ENCODE results near the gene CHAD.
"Not testable (repeated sequence)": the region's sequence is repeated elsewhere in the genome, so short reads cannot be mapped to it uniquely, and the experiment has no call there.

The CHAD gene

GRCh38 chr17:50424996-50425681 is 43.5 kb downstream of the CHAD start:
- Histone ChIP-seq H3K27me3 (ENCODE audit: control insufficient read depth, insufficient read depth, low read length) (peaks cover 5% of the 10 kb centered on the region; the same call in 1 of the 2 replicates), H3K4me1 (ENCODE audit: control insufficient read depth, insufficient read depth, low read length) (peaks cover 14% of the 10 kb centered on the region), H3K4me3 (ENCODE audit: low read depth, low read length) (peak overlapping the region; percentile 76; the same call in 1 of the 2 replicates), H3K36me3 (ENCODE audit: control insufficient read depth, insufficient read depth, low read length) (no peaks in the 10 kb centered on the region), H3K9ac (ENCODE audit: low read depth, low read length) (no peak overlapping the region), H3K27ac (ENCODE audit: low read depth, low read length) (no peak overlapping the region), H3K9me3 (ENCODE audit: control insufficient read depth, insufficient read depth, low read length) (no peaks in the 10 kb centered on the region)

- Histone ChIP-seq H3K4me1 (ENCODE audit: control insufficient read depth, insufficient read depth, low read length) (peaks cover 14% of the 10 kb centered on the region), H3K4me3 (ENCODE audit: low read depth, low read length) (no peak overlapping the region)
Observed at GRCh38 chr17:50424246-50424995, 44.3 kb downstream of the CHAD start.

DNA sequence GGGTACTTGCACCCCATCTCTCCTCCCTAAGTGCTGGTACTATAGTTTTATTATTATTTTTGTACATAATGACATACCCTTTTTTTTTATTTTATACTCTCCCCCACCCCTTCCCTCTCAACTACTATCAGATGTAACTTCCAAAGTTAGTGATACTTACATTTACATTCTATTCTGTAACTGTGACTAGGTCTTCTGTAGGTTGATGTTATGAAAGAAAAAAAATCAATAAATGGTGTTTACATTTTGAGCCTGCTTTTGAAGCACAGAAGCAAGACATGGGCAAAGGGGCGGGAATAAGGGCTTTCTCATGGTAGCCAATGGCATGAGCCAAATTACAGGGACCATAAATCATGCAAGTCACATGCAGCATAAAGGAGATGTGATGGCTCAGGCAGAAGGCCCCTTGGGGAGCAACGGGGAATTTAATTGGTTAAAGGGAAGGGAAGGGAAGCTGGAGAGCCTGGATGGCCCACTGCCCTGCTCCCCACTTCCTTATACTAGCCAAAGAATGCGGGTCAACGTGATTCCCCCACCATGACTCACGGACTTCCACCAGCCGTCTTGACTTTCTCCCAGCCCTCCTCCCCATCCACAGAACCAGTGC is 45.0 kb downstream of the CHAD start:
- no peak overlapping the region for H3K27ac ChIP-seq (ENCODE audit: low read depth, low read length)
- peaks cover 14% of the 10 kb centered on the region for H3K4me1 ChIP-seq (ENCODE audit: control insufficient read depth, insufficient read depth, low read length)
- H3K27me3 ChIP-seq (ENCODE audit: control insufficient read depth, insufficient read depth, low read length) = peaks cover 5% of the 10 kb centered on the region; the same call in 1 of the 2 replicates
- no peaks in the 10 kb centered on the region for H3K36me3 ChIP-seq (ENCODE audit: control insufficient read depth, insufficient read depth, low read length)
- H3K9ac ChIP-seq (ENCODE audit: low read depth, low read length) = no peak overlapping the region
- no peaks in the 10 kb centered on the region for H3K9me3 ChIP-seq (ENCODE audit: control insufficient read depth, insufficient read depth, low read length)
- H3K4me3 ChIP-seq (ENCODE audit: low read depth, low read length) = no peak overlapping the region

More at GRCh38 chr17:50424246-50424995, 44.3 kb downstream of the CHAD start:
- H3K9me3 ChIP-seq (ENCODE audit: control insufficient read depth, insufficient read depth, low read length) = no peaks in the 10 kb centered on the region
- H3K36me3 ChIP-seq (ENCODE audit: control insufficient read depth, insufficient read depth, low read length) = no peaks in the 10 kb centered on the region
- no peak overlapping the region for H3K27ac ChIP-seq (ENCODE audit: low read depth, low read length)
- peaks cover 5% of the 10 kb centered on the region; the same call in 1 of the 2 replicates for H3K27me3 ChIP-seq (ENCODE audit: control insufficient read depth, insufficient read depth, low read length)
- H3K9ac ChIP-seq (ENCODE audit: low read depth, low read length) = no peak overlapping the region

GRCh38 chr17:50422738-50423137 is 45.9 kb downstream of the CHAD start:
- H3K27ac ChIP-seq (ENCODE audit: low read depth, low read length) = no peak overlapping the region

DNA sequence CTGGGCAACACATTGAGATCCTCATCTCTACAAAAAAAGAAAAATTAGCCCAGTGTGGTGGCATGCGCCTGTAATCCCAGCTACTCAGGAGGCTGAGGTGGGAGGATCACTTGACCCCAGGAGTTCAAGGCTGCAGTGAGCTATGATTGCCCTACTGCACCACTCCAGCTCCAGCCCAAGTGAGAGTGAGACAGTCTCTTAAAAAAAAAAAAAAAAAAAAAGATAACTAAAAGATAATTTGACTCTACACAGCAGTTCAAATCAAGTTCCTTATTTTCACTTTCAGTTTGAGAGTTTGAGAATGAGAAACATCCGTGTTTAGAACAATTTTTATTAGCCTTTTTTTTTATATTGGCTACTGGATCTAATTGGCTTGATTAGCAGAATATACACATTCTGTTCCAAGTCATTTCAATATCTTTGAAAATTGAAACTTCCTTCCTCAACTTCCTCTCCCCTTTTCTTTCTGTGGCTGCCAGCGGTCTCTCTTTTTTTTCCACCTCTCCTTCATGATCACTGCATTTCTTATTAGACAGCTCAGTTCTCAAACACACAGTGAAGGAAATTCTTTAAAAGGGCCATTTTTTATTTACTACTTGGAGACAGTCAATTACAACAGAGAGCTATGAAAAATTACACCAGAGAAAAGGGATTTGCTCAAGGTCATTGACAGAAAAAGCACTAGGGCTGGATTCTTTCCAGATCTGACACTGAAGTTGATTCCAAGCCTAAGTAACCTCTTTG is 47.2 kb downstream of the CHAD start:
- H3K4me1 ChIP-seq (ENCODE audit: control insufficient read depth, insufficient read depth, low read length) = peaks cover 4% of the 10 kb centered on the region
- peaks cover 5% of the 10 kb centered on the region; the same call in 1 of the 2 replicates for H3K27me3 ChIP-seq (ENCODE audit: control insufficient read depth, insufficient read depth, low read length)
- H3K9me3 ChIP-seq (ENCODE audit: control insufficient read depth, insufficient read depth, low read length) = no peaks in the 10 kb centered on the region
- no peak overlapping the region for H3K27ac ChIP-seq (ENCODE audit: low read depth, low read length)
- no peaks in the 10 kb centered on the region for H3K36me3 ChIP-seq (ENCODE audit: control insufficient read depth, insufficient read depth, low read length)
- no peak overlapping the region for H3K4me3 ChIP-seq (ENCODE audit: low read depth, low read length)
- no peak overlapping the region for H3K9ac ChIP-seq (ENCODE audit: low read depth, low read length)

More at GRCh38 chr17:50422738-50423137, 45.9 kb downstream of the CHAD start:
- peaks cover 5% of the 10 kb centered on the region; the same call in 1 of the 2 replicates for H3K27me3 ChIP-seq (ENCODE audit: control insufficient read depth, insufficient read depth, low read length)
- no peak overlapping the region for H3K9ac ChIP-seq (ENCODE audit: low read depth, low read length)
- H3K9me3 ChIP-seq (ENCODE audit: control insufficient read depth, insufficient read depth, low read length) = no peaks in the 10 kb centered on the region
- no peaks in the 10 kb centered on the region for H3K36me3 ChIP-seq (ENCODE audit: control insufficient read depth, insufficient read depth, low read length)
- H3K4me3 ChIP-seq (ENCODE audit: low read depth, low read length) = no peak overlapping the region
- peaks cover 14% of the 10 kb centered on the region for H3K4me1 ChIP-seq (ENCODE audit: control insufficient read depth, insufficient read depth, low read length)

- Histone ChIP-seq H3K36me3 (ENCODE audit: control insufficient read depth, insufficient read depth, low read length) (no peaks in the 10 kb centered on the region), H3K4me3 (ENCODE audit: low read depth, low read length) (no peak overlapping the region), H3K9ac (ENCODE audit: low read depth, low read length) (no peak overlapping the region), H3K4me1 (ENCODE audit: control insufficient read depth, insufficient read depth, low read length) (peaks cover 3% of the 10 kb centered on the region; the same call in 1 of the 2 replicates), H3K27ac (ENCODE audit: low read depth, low read length) (no peak overlapping the region), H3K27me3 (ENCODE audit: control insufficient read depth, insufficient read depth, low read length) (peaks cover 5% of the 10 kb centered on the region; the same call in 1 of the 2 replicates), H3K9me3 (ENCODE audit: control insufficient read depth, insufficient read depth, low read length) (no peaks in the 10 kb centered on the region)
Observed at GRCh38 chr17:50420419-50421112, 48.1 kb downstream of the CHAD start.

DNA sequence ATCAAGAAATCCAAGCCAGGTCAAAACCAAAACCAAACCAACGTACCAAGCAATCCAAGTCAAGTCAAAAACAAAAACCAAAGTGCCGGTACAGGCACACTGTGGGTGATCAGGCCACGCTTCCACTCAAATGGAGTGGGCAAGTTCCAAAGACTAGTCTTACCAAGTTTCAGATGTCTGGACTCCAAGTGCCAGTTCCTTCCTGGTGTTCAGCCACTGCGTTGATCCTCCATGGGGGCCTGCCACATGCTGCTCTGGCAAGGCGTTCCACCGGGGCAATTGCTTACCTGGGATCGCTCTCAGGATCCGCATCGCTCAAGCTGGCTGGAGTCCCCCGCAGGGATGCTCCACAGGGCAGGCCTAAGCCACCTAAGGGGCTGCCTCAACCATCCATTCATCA is 49.1 kb downstream of the CHAD start:
- not testable (repeated sequence) for H3K27ac ChIP-seq (ENCODE audit: low read depth, low read length); H3K9me3 ChIP-seq (ENCODE audit: control insufficient read depth, insufficient read depth, low read length); H3K27me3 ChIP-seq (ENCODE audit: control insufficient read depth, insufficient read depth, low read length); H3K4me3 ChIP-seq (ENCODE audit: low read depth, low read length); H3K4me1 ChIP-seq (ENCODE audit: control insufficient read depth, insufficient read depth, low read length); H3K36me3 ChIP-seq (ENCODE audit: control insufficient read depth, insufficient read depth, low read length); H3K9ac ChIP-seq (ENCODE audit: low read depth, low read length)

- Histone ChIP-seq H3K4me1 (ENCODE audit: control insufficient read depth, insufficient read depth, low read length) (no peaks in the 10 kb centered on the region), H3K9me3 (ENCODE audit: control insufficient read depth, insufficient read depth, low read length) (no peaks in the 10 kb centered on the region), H3K27ac (ENCODE audit: low read depth, low read length) (no peak overlapping the region), H3K4me3 (ENCODE audit: low read depth, low read length) (no peak overlapping the region), H3K9ac (ENCODE audit: low read depth, low read length) (no peak overlapping the region), H3K27me3 (ENCODE audit: control insufficient read depth, insufficient read depth, low read length) (no peaks in the 10 kb centered on the region), H3K36me3 (ENCODE audit: control insufficient read depth, insufficient read depth, low read length) (no peaks in the 10 kb centered on the region)
Observed at GRCh38 chr17:50414808-50415207, 53.9 kb downstream of the CHAD start.
